Sigmoid colon (tissue), 4 donors: ENCODE data around the gene TRPM4.

ENCODE experiments used
- CTCF ChIP-seq, 4 experiments: fragments of 450-650 bp in 3 of 4; fragments of 200-600 bp in 1 of 4; IDR thresholded peaks; one replicate each; pipeline ENCODE4 v1.5.1; 2016 to 2019; ENCODE audit warnings: antibody characterized with exemption in 4 of 4, mild to moderate bottlenecking in 3 of 4, moderate library complexity in 2 of 4
- EP300 ChIP-seq, 4 donors: sonication (generic); formaldehyde crosslinking; IDR thresholded peaks; one replicate each; pipeline ENCODE4 v1.6.1; 2017; ENCODE audit warnings: antibody characterized with exemption in 4 of 4
- POLR2A ChIP-seq, 2 donors: fragments of 450-650 bp; IDR thresholded peaks; one replicate each; pipeline ENCODE4 v1.6.1; 2016; ENCODE audit warnings: antibody characterized with exemption in 2 of 2, mild to moderate bottlenecking in 2 of 2, moderate library complexity in 2 of 2
- POLR2AphosphoS5 ChIP-seq, 4 donors: sonication (generic); formaldehyde crosslinking; IDR thresholded peaks; one replicate each; pipeline ENCODE4 v1.6.1; 2017; ENCODE audit warnings: antibody characterized with exemption in 4 of 4

GRCh38 chr19:49241769-49242168 is 84.2 kb downstream of the TRPM4 start:
- TF ChIP-seq CTCF (IDR thresholded peaks at IDR 0.05) (no peak), POLR2A (IDR thresholded peaks at IDR 0.05) (no peak), POLR2AphosphoS5 (IDR thresholded peaks at IDR 0.05) (no peak), EP300 (IDR thresholded peaks at IDR 0.05) (no peak)
